H1 (cell line): ENCODE data around the gene GYPC. TPM values are rescaled to one million over a fixed set of nuclear protein-coding genes. Genes with fewer than 3 reads are reported as not detected.

ENCODE experiments used
- CTCF ChIA-PET: fragments of 300-600 bp; sonication (Branson Sonifier 250); formaldehyde crosslinking; loops from one replicate; lab custom pipeline; 2021; ENCODE audit not compliant: partially characterized antibody; lab: Charles Lee
- POLR2A ChIA-PET: fragments of 300-600 bp; sonication (Branson Sonifier 250); formaldehyde crosslinking; loops from one replicate; lab custom pipeline; 2021; ENCODE audit warnings: inconsistent platforms; ENCODE audit not compliant: partially characterized antibody; lab: Charles Lee
- DNase-seq, 2 experiments: peaks; one replicate each; pipeline versions ENCODE4 v3.0.0 to v3.0.0-alpha.2; 2010 to 2022; ENCODE audit warnings: low spot score in 2 of 2, low read depth in 1 of 2, mixed read lengths in 1 of 2
- FAIRE-seq: peaks from 2 replicates; lab custom pipeline; 2011; peaks lifted over from hg19 to GRCh38; lab: Jason Lieb, UNC
- H2AFZ ChIP-seq: 2 replicates; pipeline ENCODE4 v1.8.1; 2012; ENCODE audit warnings: low read length, inconsistent platforms
- H2AK5ac ChIP-seq: 2 replicates; pipeline ENCODE4 v1.6.1; 2013; ENCODE audit warnings: low read depth, low read length
- H2BK120ac ChIP-seq: replicated peaks from 2 replicates; pipeline ENCODE3; 2013; ENCODE audit warnings: low read depth, low read length, inconsistent platforms
- H2BK12ac ChIP-seq: 2 replicates; pipeline ENCODE4 v1.6.1; 2013; ENCODE audit warnings: low read depth, low read length
- H2BK15ac ChIP-seq: 2 replicates; pipeline ENCODE4 v1.6.1; 2013; ENCODE audit warnings: low read length
- H2BK20ac ChIP-seq: 2 replicates; pipeline ENCODE4 v1.6.1; 2013; ENCODE audit warnings: low read length
- H2BK5ac ChIP-seq: 2 replicates; pipeline ENCODE4 v1.6.1; 2013; ENCODE audit warnings: low read depth, low read length
- H3K14ac ChIP-seq: 2 replicates; pipeline ENCODE4 v1.6.1; 2013; ENCODE audit warnings: inconsistent platforms; ENCODE audit not compliant: insufficient read length
- H3K18ac ChIP-seq: 2 replicates; pipeline ENCODE4 v1.6.1; 2013; ENCODE audit warnings: low read length; ENCODE audit errors: extremely low read depth
- H3K23ac ChIP-seq: 2 replicates; pipeline ENCODE4 v1.6.1; 2013; ENCODE audit warnings: inconsistent platforms; ENCODE audit not compliant: insufficient read length
- H3K23me2 ChIP-seq: 2 replicates; pipeline ENCODE4 v1.6.1; 2013; ENCODE audit warnings: low read depth, low read length
- H3K27ac ChIP-seq: 2 replicates; pipeline ENCODE4 v1.6.1; 2011; ENCODE audit warnings: low read depth, low read length, inconsistent platforms
- H3K27me3 ChIP-seq, 4 experiments: replicated peaks in 1 of 4; 1 replicate in 1 of 4; 2 replicates in 3 of 4; pipeline versions ENCODE4 v1.6.1 to v1.8.1; 2011 to 2013; ENCODE audit warnings: low read length in 3 of 4, mild to moderate bottlenecking in 3 of 4, inconsistent platforms in 2 of 4, mixed read lengths in 2 of 4, moderate library complexity in 1 of 4; ENCODE audit not compliant: control insufficient read depth in 3 of 4, insufficient read depth in 3 of 4; ENCODE audit errors: extremely low read depth in 1 of 4
- H3K36me3 ChIP-seq, 4 experiments: 2 replicates each; pipeline versions ENCODE4 v1.6.1 to v1.8.1; 2011 to 2013; ENCODE audit warnings: mild to moderate bottlenecking in 4 of 4, low read length in 3 of 4, moderate library complexity in 2 of 4, control low read depth in 1 of 4, inconsistent platforms in 1 of 4; ENCODE audit not compliant: insufficient read depth in 4 of 4, control insufficient read depth in 2 of 4
- H3K4ac ChIP-seq: replicated peaks from 2 replicates; pipeline ENCODE3; 2013; ENCODE audit warnings: low read length, low read depth, mixed read lengths, inconsistent platforms; ENCODE audit not compliant: insufficient read length
- H3K4me1 ChIP-seq, 4 experiments: replicated peaks in 1 of 4; 1 replicate in 1 of 4; 2 replicates in 3 of 4; pipeline versions ENCODE4 v1.6.1 to v1.8.1; 2011 to 2013; ENCODE audit warnings: low read length in 3 of 4, inconsistent platforms in 2 of 4, mixed read lengths in 1 of 4; ENCODE audit not compliant: insufficient read depth in 4 of 4, control insufficient read depth in 3 of 4
- H3K4me2 ChIP-seq, 2 experiments: 2 replicates each; pipeline versions ENCODE4 v1.6.1 to v1.8.1; 2011 to 2013; ENCODE audit warnings: low read depth in 2 of 2, low read length in 2 of 2, control low read depth in 1 of 2, inconsistent platforms in 1 of 2, mild to moderate bottlenecking in 1 of 2; ENCODE audit not compliant: insufficient read depth in 1 of 2
- H3K4me3 ChIP-seq, 4 experiments: fragments of 200-600, 300-600 bp in 1 of 4; sonication (generic), shearing (Covaris generic), sonication (Bioruptor Twin) in 1 of 4; 2 replicates each; pipeline versions ENCODE4 v1.5.1 to v1.8.1; 2011 to 2016; ENCODE audit warnings: low read length in 4 of 4, low read depth in 3 of 4, control low read depth in 2 of 4, inconsistent platforms in 2 of 4, mild to moderate bottlenecking in 2 of 4, mixed read lengths in 1 of 4, moderate library complexity in 1 of 4; ENCODE audit not compliant: insufficient read depth in 2 of 4; ENCODE audit errors: extremely low read depth in 1 of 4
- H3K56ac ChIP-seq: replicated peaks from 2 replicates; pipeline ENCODE3; 2013; ENCODE audit warnings: low read depth, mild to moderate bottlenecking, mixed read lengths, low read length, inconsistent platforms; ENCODE audit not compliant: insufficient read length
- H3K79me1 ChIP-seq: 2 replicates; pipeline ENCODE4 v1.6.1; 2013; ENCODE audit warnings: low read depth, low read length, control low read depth
- H3K79me2 ChIP-seq, 2 experiments: 2 replicates each; pipeline versions ENCODE4 v1.6.1 to v1.8.1; 2012 to 2013; ENCODE audit warnings: low read length in 2 of 2, mild to moderate bottlenecking in 2 of 2, inconsistent platforms in 1 of 2; ENCODE audit not compliant: insufficient read depth in 2 of 2, control insufficient read depth in 1 of 2
- H3K9ac ChIP-seq, 4 experiments: replicated peaks in 1 of 4; 1 replicate in 1 of 4; 2 replicates in 3 of 4; pipeline versions ENCODE4 v1.6.1 to v1.8.1; 2011 to 2013; ENCODE audit warnings: low read depth in 3 of 4, low read length in 3 of 4, control low read depth in 2 of 4, mild to moderate bottlenecking in 2 of 4, moderate library complexity in 2 of 4, inconsistent platforms in 1 of 4; ENCODE audit errors: extremely low read depth in 1 of 4
- H3K9me3 ChIP-seq, 2 experiments: 2 replicates each; pipeline versions ENCODE4 v1.6.1 to v1.8.1; 2012 to 2013; ENCODE audit warnings: mild to moderate bottlenecking in 2 of 2, moderate library complexity in 2 of 2, control low read depth in 1 of 2, inconsistent platforms in 1 of 2, low read depth in 1 of 2, low read length in 1 of 2, mixed read lengths in 1 of 2; ENCODE audit not compliant: insufficient read depth in 2 of 2
- H4K20me1 ChIP-seq, 2 experiments: replicated peaks in 1 of 2; 2 replicates each; pipeline versions ENCODE3 to v1.8.1; 2011 to 2013; ENCODE audit warnings: inconsistent platforms in 2 of 2, low read length in 2 of 2, mild to moderate bottlenecking in 1 of 2; ENCODE audit not compliant: insufficient read depth in 2 of 2, control insufficient read depth in 1 of 2
- H4K5ac ChIP-seq: 2 replicates; pipeline ENCODE4 v1.6.1; 2013; ENCODE audit warnings: low read length, low read depth, mixed read lengths, inconsistent platforms; ENCODE audit not compliant: insufficient read length
- H4K8ac ChIP-seq: 2 replicates; pipeline ENCODE4 v1.8.0; 2013; ENCODE audit warnings: mild to moderate bottlenecking, moderate library complexity, low read length, inconsistent platforms; ENCODE audit not compliant: insufficient read depth; ENCODE audit errors: extremely low read depth
- H4K91ac ChIP-seq: replicated peaks from 2 replicates; pipeline ENCODE3; 2013; ENCODE audit warnings: low read length, mixed read lengths, inconsistent platforms; ENCODE audit not compliant: insufficient read length
- CHD1 ChIP-seq: IDR thresholded peaks from 2 replicates; pipeline ENCODE4 v1.6.1; 2012; ENCODE audit warnings: low read depth, low read length, improper control_type of control experiment
- CREB1 ChIP-seq: IDR thresholded peaks from 2 replicates; pipeline ENCODE4 v1.6.1; 2012; ENCODE audit warnings: inconsistent platforms
- EGR1 ChIP-seq: IDR thresholded peaks from 2 replicates; pipeline ENCODE4 v1.6.1; 2011; ENCODE audit warnings: low read depth, low read length, borderline replicate concordance
- NRF1 ChIP-seq: IDR thresholded peaks from 2 replicates; pipeline ENCODE4 v1.6.1; 2011; ENCODE audit warnings: mild to moderate bottlenecking, low read depth, low read length, improper control_type of control experiment
- RXRA ChIP-seq: IDR thresholded peaks from 2 replicates; pipeline ENCODE4 v1.6.1; 2011; ENCODE audit warnings: low read depth, mild to moderate bottlenecking, low read length, moderate library complexity; ENCODE audit not compliant: insufficient read depth
- SAP30 ChIP-seq: fragments of 300-600 bp; sonication (generic); IDR thresholded peaks from 2 replicates; pipeline ENCODE4 v1.7.1; 2012; ENCODE audit warnings: low read length, moderate library complexity, mild to moderate bottlenecking, inconsistent platforms; ENCODE audit not compliant: insufficient read depth, insufficient replicate concordance
- SP1 ChIP-seq: IDR thresholded peaks from 2 replicates; pipeline ENCODE4 v1.6.1; 2011; ENCODE audit warnings: low read depth, low read length
- SP2 ChIP-seq: IDR thresholded peaks from 2 replicates; pipeline ENCODE4 v1.6.1; 2012; ENCODE audit warnings: mild to moderate bottlenecking, low read length, inconsistent platforms
- SUZ12 ChIP-seq: fragments of 200-600 bp; sonication (generic); IDR thresholded peaks from 2 replicates; pipeline ENCODE4 v1.6.1; 2012; ENCODE audit warnings: mild to moderate bottlenecking, inconsistent platforms, low read length, moderate library complexity, mixed read lengths
- TBP ChIP-seq: IDR thresholded peaks from 2 replicates; pipeline ENCODE4 v1.6.1; 2011; ENCODE audit warnings: low read depth, low read length, improper control_type of control experiment
- YY1 ChIP-seq: IDR thresholded peaks from 2 replicates; pipeline ENCODE4 v1.6.1; 2011; ENCODE audit warnings: low read depth, mild to moderate bottlenecking, low read length
- WGBS, 2 experiments: shearing (Covaris generic) in 1 of 2; methylation state at CpG; one replicate each; pipeline versions ENCODE4 v1.1.6 to v1.1.7; 2013 to 2015; ENCODE audit warnings: low lambda C conversion rate in 2 of 2, mixed read lengths in 2 of 2, inconsistent platforms in 1 of 2, low coverage in 1 of 2, missing lambda C conversion rate in 1 of 2; ENCODE audit not compliant: insufficient replicate concordance in 2 of 2, insufficient coverage in 1 of 2, insufficient read length in 1 of 2; ENCODE audit errors: extremely low coverage in 1 of 2, missing lambda C conversion rate in 1 of 2; 5-methylcytosine and 5-hydroxymethylcytosine counted together
- polyA plus RNA-seq, 7 experiments: library from polyadenylated mRNA; depleted of rRNA in 3 of 7; stranded (reverse) in 5 of 7; unstranded in 2 of 7; fragments of >200 nt in 5 of 7; fragments of 200-250 nt in 2 of 7; gene quantifications; 1 replicate in 5 of 7; 2 replicates in 1 of 7; 4 replicates in 1 of 7; pipeline versions ENCODE4 v1.2.1 to v1.2.3, GENCODE V29; 2011 to 2013; ENCODE audit warnings: missing spikeins in 2 of 7, mixed read lengths in 2 of 7
- total RNA-seq: library from RNA; stranded (reverse); fragmentation: NEBNext Ultra II Directional; extraction: Animal tissue kit (Norgen Biotek cat#: 25700); gene quantifications from 2 replicates; pipeline ENCODE4 v1.2.1, GENCODE V29; 2021
- TF ChIP-seq, protein P1 (sequence below): IDR thresholded peaks from 2 replicates; pipeline ENCODE4 v1.6.1; 2011; ENCODE audit warnings: low read length, improper control_type of control experiment

The GYPC gene
- total and polyA plus RNA-seq, 2 of the 8 experiments (the other 6 are each of a cell fraction or from before 2014, with no cell fraction given): 26.8 to 53.6 TPM

DNA sequence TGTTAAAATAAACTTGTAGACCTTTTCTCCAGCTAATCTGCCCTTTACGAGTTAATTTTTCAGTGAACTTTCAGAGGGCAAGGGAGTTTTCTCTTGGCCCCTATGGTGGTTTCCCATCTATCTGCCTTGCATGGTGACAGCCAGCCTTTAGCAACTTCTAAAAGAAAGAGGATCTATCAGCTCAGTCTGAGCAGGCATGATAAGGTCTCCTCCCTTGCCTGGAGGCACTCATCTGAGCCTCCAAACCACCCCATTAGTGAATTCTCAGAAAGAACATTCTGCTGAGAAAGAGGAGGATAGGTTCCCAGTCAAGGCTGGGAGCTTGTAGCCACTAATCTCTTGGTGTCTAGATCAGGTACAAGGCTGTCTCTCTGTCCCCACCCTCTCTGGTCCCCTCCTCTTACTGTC lies 10.7 kb upstream of the GYPC start:
- no peaks in the 10 kb centered on the region for H3K79me2 ChIP-seq

More for the DNA sequence above, 10.7 kb upstream of the GYPC start:
- H3K4me3 ChIP-seq: no peak overlapping the region
- no peak overlapping the region for H2BK15ac ChIP-seq
- 93% methylated on average over 1 of the region's 1 CpG; no CpG with 5 or more reads in 1 of the 2 experiments for WGBS, 2 experiments
- no peak overlapping the region for H3K14ac ChIP-seq
- no peak overlapping the region for H4K91ac ChIP-seq
- H3K9ac ChIP-seq: no peak overlapping the region
- no peak for FAIRE-seq
- ChIA-PET CTCF (interaction anchor here (1.0 kb wide), 1 partner anchor 132 kb away, joined by 4 read pairs; no protein-coding TSS in a partner anchor), POLR2A (no interaction called here)
- DNase-seq: peak in 1 of 2 experiments; percentile 0
- no peaks in the 10 kb centered on the region for H4K20me1 ChIP-seq
- no peak overlapping the region for H3K23ac ChIP-seq
- no peak overlapping the region for H4K8ac ChIP-seq
- H2BK5ac ChIP-seq: no peak overlapping the region
- H3K4me2 ChIP-seq: no peak overlapping the region
- H2AK5ac ChIP-seq: no peak overlapping the region
- H2BK12ac ChIP-seq: no peak overlapping the region
- no peak overlapping the region for H2AFZ ChIP-seq
- H2BK120ac ChIP-seq: no peak overlapping the region
- H3K23me2 ChIP-seq: no peaks in the 10 kb centered on the region
- no peaks in the 10 kb centered on the region for H3K79me1 ChIP-seq
- no peak overlapping the region for H3K27ac ChIP-seq
- peaks cover 0 to 5% (median 4%) of the 10 kb centered on the region in 4 experiments; a peak in 2 of 7 replicates for H3K4me1 ChIP-seq
- H4K5ac ChIP-seq: no peak overlapping the region
- no peaks in the 10 kb centered on the region for H3K9me3 ChIP-seq
- no peak overlapping the region for H3K18ac ChIP-seq
- H3K4ac ChIP-seq: no peak overlapping the region
- no peak overlapping the region for H3K56ac ChIP-seq
- H3K36me3 ChIP-seq: no peaks in the 10 kb centered on the region
- TF ChIP-seq CREB1 (no peak), SP1 (no peak), YY1 (no peak), EGR1 (no peak), TBP (no peak), SP2 (no peak), CHD1 (no peak), NRF1 (no peak), SUZ12 (no peak), RXRA (no peak), SAP30 (no peak)
- TF ChIP-seq, protein P1, sequence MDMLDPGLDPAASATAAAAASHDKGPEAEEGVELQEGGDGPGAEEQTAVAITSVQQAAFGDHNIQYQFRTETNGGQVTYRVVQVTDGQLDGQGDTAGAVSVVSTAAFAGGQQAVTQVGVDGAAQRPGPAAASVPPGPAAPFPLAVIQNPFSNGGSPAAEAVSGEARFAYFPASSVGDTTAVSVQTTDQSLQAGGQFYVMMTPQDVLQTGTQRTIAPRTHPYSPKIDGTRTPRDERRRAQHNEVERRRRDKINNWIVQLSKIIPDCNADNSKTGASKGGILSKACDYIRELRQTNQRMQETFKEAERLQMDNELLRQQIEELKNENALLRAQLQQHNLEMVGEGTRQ: no peak
- H2BK20ac ChIP-seq: no peak overlapping the region
- H3K27me3 ChIP-seq: no peaks in the 10 kb centered on the region
